HG03025 (cell line): ENCODE results near the gene ABI1.
"Not testable (repeated sequence)": the region's sequence is repeated elsewhere in the genome, so short reads cannot be mapped to it uniquely, and the experiment has no call there.

Experiments used
- ATAC-seq: cut with Tn5 transposase; IDR thresholded peaks from one replicate; pipeline ENCODE4 v1.9.1; 2021; ENCODE audit warnings: mild to moderate bottlenecking, moderate library complexity; ENCODE audit not compliant: unreplicated experiment, low FRiP score

The ABI1 gene

DNA sequence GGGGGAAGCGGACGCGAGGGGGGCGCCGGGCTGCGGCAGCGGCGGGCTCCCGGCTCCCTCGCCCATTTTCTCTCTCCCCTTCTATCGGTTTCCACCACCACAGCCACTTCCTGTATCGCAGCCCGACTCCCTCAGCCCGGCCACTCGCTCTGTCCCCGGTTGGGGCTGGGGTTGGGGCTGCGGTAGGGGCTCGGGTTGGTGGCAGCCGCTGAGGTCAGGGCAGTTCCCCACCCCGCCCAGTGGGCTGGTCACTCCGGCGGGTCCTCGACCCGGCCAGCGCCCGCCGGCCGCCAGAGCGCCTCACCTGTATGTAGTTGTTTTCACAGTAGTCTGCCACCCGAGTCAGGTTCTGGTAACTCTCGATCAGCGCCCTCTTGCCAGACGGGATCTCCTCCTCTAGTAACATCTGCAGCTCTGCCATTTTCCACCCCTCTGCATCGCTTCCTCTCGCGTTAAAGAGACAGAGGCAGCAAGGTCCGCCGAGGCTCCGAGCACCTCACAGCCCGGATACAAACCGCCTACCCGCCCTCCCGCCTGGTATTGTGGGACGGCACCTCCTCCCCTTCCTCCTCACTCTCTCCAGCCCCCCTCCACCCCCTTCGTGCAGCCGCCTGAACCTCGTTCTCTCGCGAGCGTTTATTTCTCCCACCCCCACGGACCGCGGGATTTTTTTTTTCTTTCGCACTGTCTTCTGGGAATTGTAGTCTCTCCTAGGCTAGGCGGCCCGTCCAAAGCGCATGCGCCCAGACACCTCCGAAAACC is at the start of gene ABI1:
ABI1 (minus strand) TSS at position 516 of the 762 bp plus-strand sequence; CDS start at position 421, 95 bp downstream.
- ATAC-seq, result peak; percentile 73

DNA sequence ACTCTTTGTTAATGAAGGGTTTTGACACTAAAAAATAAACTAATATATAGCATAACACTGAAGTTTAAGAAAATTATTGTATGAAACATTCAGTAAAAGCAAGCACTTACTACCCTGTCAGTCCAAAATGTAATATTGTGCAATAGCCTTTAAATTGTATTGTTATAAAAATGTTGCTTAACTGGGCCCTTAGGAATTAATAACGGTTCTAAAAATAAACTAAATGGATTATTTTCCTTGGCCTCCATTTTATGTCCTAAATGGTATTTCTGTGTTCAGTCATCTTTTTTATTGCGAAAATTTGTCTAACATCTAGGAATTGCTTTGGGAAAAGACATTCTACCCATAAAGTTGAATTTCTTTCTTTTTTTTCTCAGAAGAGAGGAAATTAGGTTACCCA is 49.0 kb upstream of the ABI1 start:
- no peak for ATAC-seq

DNA sequence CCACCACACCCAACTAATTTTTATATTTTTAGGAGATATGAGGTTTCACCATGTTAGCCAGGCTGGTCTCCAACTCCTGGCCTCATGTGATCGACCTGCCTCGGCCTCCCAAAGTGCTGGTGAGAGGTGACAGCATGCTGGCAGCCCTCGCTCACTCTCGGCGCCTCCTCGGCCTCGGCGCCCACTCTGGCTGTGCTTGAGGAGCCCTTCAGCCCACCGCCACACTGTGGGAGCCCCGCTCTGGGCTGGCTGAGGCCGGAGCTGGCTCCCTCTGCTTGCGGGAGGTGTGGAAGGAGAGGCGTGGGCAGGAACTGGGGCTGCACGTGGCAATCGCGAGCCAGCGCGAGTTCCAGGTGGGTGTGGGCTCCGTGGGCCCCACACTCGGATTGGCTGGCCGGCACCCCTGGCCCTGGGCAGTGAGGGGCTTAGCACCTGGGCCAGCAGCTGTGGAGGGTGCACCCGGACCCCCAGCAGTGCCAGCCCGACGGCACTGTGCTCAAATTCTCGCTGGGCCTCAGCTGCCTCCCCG is 44.6 kb upstream of the ABI1 start:
- ATAC-seq, result not testable (repeated sequence)

DNA sequence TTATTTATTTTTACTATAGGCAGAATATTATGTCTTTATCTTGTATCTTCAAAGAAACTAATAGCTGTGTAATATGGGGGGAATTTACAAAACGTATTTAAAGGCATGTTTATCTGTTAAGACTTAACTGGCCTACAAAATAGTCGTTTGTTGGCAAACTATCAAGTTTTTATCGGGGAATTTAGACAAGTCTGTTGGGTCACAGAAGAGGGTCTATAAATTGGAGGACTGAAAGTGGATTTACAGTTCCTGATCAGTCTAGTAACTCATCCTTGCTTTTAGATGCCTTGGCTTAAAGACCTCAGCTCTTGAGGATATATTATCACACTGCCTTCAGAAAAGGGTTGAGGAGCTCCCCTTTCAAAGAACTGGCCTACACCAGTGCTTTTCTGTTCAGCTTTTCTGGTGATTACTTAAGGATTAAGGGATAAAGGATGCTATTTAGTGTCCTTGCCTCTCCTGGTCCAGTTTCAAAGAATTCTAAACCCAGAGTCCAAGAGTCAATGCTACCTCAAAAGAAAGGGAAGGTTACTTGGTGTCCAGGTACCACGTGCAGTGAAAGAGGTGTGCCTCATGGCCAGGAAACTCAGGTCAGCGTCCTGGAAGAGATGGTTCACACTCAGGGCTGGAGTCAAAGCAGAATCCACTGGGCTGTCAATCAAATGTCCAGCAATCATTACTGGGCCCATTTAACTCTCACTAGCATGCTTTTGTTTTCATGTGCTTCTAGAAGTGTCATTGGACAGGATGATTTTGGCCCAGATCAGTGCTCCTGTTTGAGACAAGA is 42.9 kb upstream of the ABI1 start:
- ATAC-seq, result no peak

- peak; percentile 63 for ATAC-seq
These were observed 31.7 kb upstream of the ABI1 start for GRCh38 chr10:26892306-26892923.

GRCh38 chr10:26890956-26891355 is 30.2 kb upstream of the ABI1 start:
- no peak for ATAC-seq

DNA sequence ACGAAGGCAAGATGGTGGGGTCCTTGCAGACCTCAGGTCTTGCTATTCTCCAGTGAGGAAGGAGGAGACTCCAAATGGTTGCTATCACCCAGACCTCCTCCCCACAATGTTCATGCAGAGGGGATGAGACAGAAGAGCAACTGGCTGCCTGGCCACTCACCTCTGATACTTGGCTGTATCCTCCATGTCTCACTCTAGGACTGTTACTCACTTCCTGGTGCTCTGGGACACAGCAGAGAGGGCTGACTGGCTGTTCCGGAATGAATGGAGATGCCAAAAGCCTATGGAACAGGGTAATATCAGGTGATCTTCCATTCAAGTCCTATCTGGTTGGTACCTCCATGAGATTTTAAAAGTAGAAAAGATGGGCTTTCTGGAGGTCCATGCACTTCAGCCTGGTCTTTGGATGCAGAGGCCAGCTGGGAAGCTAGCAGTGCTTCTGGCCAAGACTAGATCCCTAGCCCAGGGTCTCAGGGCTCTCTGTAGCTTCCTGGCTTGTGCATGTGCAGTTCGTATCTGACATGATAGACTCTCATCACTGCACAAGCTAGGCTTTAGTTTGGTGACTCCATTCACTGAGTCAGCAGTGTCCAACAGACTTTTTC is 27.0 kb upstream of the ABI1 start:
- ATAC-seq, result no peak

DNA sequence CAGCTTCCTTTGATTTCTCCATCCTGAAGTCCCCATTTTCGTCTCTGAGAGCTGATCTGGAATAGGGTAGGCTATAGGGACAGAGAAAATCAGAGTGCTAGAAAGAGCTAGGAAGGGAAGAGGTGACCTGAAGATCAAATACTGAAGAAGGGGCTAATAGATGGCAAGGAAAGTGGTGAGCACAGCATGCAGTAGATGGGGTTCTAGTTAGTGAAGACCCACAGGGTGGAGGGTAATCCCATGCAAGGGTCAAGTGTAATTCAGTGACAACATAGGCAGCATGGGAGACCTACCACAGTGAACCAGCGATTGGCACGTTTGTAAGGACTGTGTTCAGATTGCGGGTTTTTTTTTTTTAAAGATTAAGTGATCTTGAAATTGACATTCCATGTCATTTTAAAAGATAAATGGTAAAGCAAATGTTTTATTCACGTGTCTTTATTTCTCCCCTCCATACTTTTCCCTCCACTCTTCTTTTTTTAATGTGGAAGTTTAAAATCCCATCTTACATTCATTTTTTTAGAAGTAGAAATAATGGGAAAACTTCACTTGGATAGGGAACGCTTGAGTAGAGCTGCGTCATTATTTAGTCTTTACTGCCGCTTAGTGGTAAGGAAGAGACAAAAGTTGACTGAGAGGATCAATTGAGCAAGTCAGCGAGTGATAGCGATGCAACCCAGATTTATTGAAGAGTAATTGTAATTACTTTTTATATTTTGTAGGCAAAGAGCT is 21.0 kb upstream of the ABI1 start:
- no peak for ATAC-seq

DNA sequence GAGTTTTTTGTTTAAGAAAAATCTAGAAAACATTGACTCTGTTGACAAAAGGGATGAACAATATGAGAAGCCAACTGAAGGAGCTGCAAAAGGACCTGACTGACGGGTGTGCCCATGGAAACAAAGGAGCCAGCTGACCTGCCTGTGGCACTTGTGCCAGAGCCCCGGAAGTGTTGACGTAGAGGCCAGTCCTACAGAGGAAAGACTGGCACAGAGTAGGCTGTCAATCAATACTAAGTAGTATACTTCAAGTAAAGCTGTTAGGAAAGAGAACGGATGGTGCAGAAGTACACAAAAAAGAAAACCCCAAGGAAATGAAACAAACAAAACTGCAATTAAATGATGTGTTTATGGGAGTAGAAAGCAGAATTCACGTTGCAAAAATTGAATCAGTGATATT is 19.0 kb upstream of the ABI1 start:
- ATAC-seq, result no peak

DNA sequence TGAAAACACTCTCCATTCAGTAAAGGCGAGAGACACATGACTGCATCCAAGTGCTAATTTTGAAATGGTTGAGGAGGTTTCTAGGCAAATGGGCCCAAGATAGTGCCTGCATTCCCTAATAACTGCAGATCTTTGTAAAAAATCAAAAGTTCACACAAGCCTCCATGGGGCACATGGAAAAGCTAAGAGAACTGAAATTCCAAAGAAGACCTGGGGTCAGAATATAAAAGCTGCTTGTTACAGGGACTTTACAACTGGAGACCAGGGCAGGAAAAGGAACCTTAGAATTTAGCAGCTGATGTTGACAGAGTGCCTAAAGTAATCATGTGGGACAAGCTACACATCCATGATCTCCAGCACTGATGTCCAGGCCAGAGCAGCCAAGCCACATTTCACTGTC is 10.0 kb upstream of the ABI1 start:
- ATAC-seq, result no peak

GRCh38 chr10:26869528-26869927 is 8.8 kb upstream of the ABI1 start:
- ATAC-seq, result no peak

GRCh38 chr10:26863351-26864076 is 2.8 kb upstream of the ABI1 start:
- ATAC-seq, result no peak

- ATAC-seq, result no peak
These were observed 644 bp upstream of the ABI1 start for GRCh38 chr10:26861205-26861998.

GRCh38 chr10:26860102-26860442 is 686 bp downstream of the ABI1 start:
- ATAC-seq, result no peak

GRCh38 chr10:26859241-26860101 is 1.3 kb downstream of the ABI1 start:
- no peak for ATAC-seq

DNA sequence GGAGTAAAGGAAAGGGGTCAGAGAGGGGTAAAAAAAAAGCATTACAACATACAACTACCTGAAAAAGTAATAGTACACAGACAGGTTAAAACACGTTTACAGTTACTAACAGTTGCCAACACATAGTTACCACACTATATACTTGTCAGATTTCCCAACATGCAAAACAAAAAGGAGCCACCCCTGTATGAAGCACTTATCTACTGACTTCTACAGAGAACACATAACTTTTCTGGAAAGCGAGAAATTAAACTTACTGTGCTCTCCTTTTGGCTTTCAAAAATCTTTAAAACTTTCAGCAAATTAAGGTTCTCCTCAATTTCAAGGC is 2.1 kb downstream of the ABI1 start:
- ATAC-seq, result no peak

DNA sequence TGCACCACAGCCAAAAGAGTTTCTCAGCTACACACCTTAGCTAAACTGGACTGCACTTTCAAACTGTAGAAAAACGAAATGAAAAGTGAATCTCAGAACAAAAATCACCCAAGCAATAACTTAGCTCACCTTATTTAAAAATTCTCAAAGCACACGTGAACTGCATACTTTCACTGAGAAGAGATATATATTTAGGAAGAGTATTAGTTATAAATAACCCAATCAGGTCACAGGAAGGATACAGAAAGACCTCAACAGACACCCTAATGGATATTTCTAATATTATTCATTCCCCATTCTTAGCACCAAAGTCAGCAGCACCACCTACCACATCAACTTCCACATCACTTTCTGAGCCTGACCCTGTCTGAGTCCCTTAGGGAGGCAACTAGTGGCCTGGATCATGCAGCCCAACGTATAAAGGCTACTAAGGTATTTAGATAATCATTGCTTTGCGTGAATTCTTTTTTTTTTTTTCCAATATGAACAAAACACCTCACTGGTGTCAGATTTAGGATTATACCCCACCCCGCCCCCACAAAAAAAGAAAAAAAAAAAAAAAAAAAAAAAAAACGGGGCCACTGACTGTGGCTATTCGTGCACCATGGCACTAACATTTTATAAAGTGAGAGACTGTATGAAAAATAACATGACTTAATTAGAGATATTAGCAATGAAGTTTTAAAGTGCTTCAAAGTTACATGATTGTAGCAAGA is 2.6 kb downstream of the ABI1 start:
- no peak for ATAC-seq
